ENCODE results near the gene KMT2A.

The KMT2A gene

GRCh38 chr11:118447423-118447822, 11.1 kb downstream of the KMT2A start:
- 0 out of 2 replicates have a peak overlapping the region, but pooled peaks have one; percentile 50 for H3K4me3 ChIP-seq (ENCODE audit: low read length)
- H3K9me3 ChIP-seq (ENCODE audit: insufficient read depth, low read length): no peaks in the 10 kb centered on the region
- peaks cover 100% of the 10 kb centered on the region for H3K79me2 ChIP-seq (ENCODE audit: low read length)
- H3K36me3 ChIP-seq (replicated peaks; ENCODE audit: low read depth, low read length): peaks cover 39% of the 10 kb centered on the region
- no peaks in the 10 kb centered on the region for H3K27me3 ChIP-seq (ENCODE audit: low read depth, low read length)
- peaks cover 84% of the 10 kb centered on the region for H4K20me1 ChIP-seq (ENCODE audit: insufficient read depth, low read length)
- peaks cover 50% of the 10 kb centered on the region for H3K4me1 ChIP-seq (ENCODE audit: low read length)
- no peak overlapping the region for H2AFZ ChIP-seq (ENCODE audit: low read depth, low read length)
- H3K9ac ChIP-seq (ENCODE audit: low read length): no peak overlapping the region
- no peak for TF ChIP-seq CTCF (IDR thresholded peaks at IDR 0.05; ENCODE audit: low read depth, low read length)
- no peak for TF ChIP-seq EZH2phosphoT487 (IDR thresholded peaks at IDR 0.05; ENCODE audit: low read depth)
- peak overlapping the region; percentile 73; the same call in 1 of the 2 replicates for H3K4me2 ChIP-seq (ENCODE audit: low read length)
- no peak overlapping the region for H3K27ac ChIP-seq (ENCODE audit: low read length)

DNA sequence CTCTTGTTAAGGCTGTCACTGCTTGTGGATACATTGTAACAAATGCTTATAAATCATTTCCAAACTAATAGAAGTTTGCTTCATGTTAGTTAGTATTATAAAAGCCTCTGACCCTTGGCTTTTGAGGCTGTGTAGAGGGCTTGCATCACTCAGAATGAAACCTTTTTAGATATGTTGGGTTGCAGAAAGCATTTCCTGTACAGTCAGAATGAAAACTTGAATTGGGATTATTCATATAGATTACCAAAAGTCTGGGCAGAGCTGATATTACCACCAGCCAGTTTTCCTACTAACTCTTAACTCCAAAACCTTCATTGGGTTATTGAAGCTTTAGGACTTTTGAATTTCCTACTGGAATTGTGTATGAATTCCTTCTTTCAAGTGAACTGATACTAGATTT, 12.0 kb downstream of the KMT2A start:
- no peaks in the 10 kb centered on the region for H3K9me3 ChIP-seq (ENCODE audit: insufficient read depth, low read length)
- H3K9ac ChIP-seq (ENCODE audit: low read length): 0 out of 2 replicates have a peak overlapping the region, but pooled peaks have one; percentile 12
- H3K27ac ChIP-seq (ENCODE audit: low read length): peak overlapping the region; percentile 31
- no peak for TF ChIP-seq CTCF (IDR thresholded peaks at IDR 0.05; ENCODE audit: low read depth, low read length)
- TF ChIP-seq EZH2phosphoT487 (IDR thresholded peaks at IDR 0.05; ENCODE audit: low read depth): no peak
- peaks cover 81% of the 10 kb centered on the region for H4K20me1 ChIP-seq (ENCODE audit: insufficient read depth, low read length)
- H3K4me1 ChIP-seq (ENCODE audit: low read length): peaks cover 41% of the 10 kb centered on the region
- H3K27me3 ChIP-seq (ENCODE audit: low read depth, low read length): no peaks in the 10 kb centered on the region
- H2AFZ ChIP-seq (ENCODE audit: low read depth, low read length): no peak overlapping the region
- H3K36me3 ChIP-seq (replicated peaks; ENCODE audit: low read depth, low read length): peaks cover 39% of the 10 kb centered on the region
- H3K4me3 ChIP-seq (ENCODE audit: low read length): peak overlapping the region; percentile 50
- H3K79me2 ChIP-seq (ENCODE audit: low read length): peaks cover 97% of the 10 kb centered on the region
- peak overlapping the region; percentile 73 for H3K4me2 ChIP-seq (ENCODE audit: low read length)

DNA sequence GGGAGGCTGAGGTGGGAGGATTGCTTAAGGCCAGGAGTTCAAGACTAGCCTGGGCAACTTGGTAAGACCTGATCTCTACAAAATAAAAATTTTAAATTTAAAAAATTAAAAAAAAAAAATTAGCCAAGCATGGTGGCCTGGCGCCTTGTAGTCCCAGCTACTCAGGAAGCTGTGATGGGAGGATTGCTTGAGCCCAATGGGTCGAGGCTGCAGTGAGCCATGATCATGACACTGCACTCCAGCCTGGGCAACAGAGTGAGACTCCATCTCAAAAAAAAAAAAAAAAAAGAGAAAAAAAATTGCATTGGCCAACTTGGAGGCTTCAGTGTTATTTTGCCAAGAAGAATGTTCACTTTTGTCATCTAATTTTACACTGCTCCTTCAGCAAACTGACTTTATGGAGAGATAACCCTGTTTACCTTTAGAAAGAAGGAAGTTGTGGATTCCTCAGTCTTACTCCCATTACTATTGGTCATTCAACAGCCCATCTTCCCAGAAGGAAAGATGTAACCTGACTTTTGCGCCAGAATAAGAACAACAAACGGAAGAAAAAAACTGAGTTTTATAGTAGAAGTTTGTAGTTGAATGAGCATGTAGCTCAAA, 13.1 kb downstream of the KMT2A start:
- H4K20me1 ChIP-seq (ENCODE audit: insufficient read depth, low read length): peaks cover 83% of the 10 kb centered on the region

GRCh38 chr11:118450451-118450850, 14.2 kb downstream of the KMT2A start:
- Histone ChIP-seq H3K4me1 (ENCODE audit: low read length) (peaks cover 26% of the 10 kb centered on the region), H4K20me1 (ENCODE audit: insufficient read depth, low read length) (peaks cover 80% of the 10 kb centered on the region), H3K9ac (ENCODE audit: low read length) (no peak overlapping the region), H3K27ac (ENCODE audit: low read length) (no peak overlapping the region), H3K36me3 (replicated peaks; ENCODE audit: low read depth, low read length) (peaks cover 28% of the 10 kb centered on the region), H3K79me2 (ENCODE audit: low read length) (peaks cover 96% of the 10 kb centered on the region), H3K4me2 (ENCODE audit: low read length) (no peak overlapping the region), H3K4me3 (ENCODE audit: low read length) (no peak overlapping the region), H3K27me3 (ENCODE audit: low read depth, low read length) (no peaks in the 10 kb centered on the region), H2AFZ (ENCODE audit: low read depth, low read length) (no peak overlapping the region), H3K9me3 (ENCODE audit: insufficient read depth, low read length) (no peaks in the 10 kb centered on the region)
- TF ChIP-seq CTCF (IDR thresholded peaks at IDR 0.05; ENCODE audit: low read depth, low read length) (no peak), EZH2phosphoT487 (IDR thresholded peaks at IDR 0.05; ENCODE audit: low read depth) (no peak)

More for the DNA sequence above, 13.1 kb downstream of the KMT2A start:
- Histone ChIP-seq H3K4me1 (ENCODE audit: low read length) (peaks cover 31% of the 10 kb centered on the region), H3K27me3 (ENCODE audit: low read depth, low read length) (no peaks in the 10 kb centered on the region), H3K36me3 (replicated peaks; ENCODE audit: low read depth, low read length) (peaks cover 38% of the 10 kb centered on the region), H2AFZ (ENCODE audit: low read depth, low read length) (no peak overlapping the region), H3K4me3 (ENCODE audit: low read length) (no peak overlapping the region), H3K9ac (ENCODE audit: low read length) (no peak overlapping the region), H3K4me2 (ENCODE audit: low read length) (no peak overlapping the region), H3K79me2 (ENCODE audit: low read length) (peaks cover 97% of the 10 kb centered on the region), H3K27ac (ENCODE audit: low read length) (no peak overlapping the region), H3K9me3 (ENCODE audit: insufficient read depth, low read length) (no peaks in the 10 kb centered on the region)
- no peak for TF ChIP-seq CTCF (IDR thresholded peaks at IDR 0.05; ENCODE audit: low read depth, low read length)
- no peak for TF ChIP-seq EZH2phosphoT487 (IDR thresholded peaks at IDR 0.05; ENCODE audit: low read depth)
